ENCODE results near the gene GPC3.

DNA sequence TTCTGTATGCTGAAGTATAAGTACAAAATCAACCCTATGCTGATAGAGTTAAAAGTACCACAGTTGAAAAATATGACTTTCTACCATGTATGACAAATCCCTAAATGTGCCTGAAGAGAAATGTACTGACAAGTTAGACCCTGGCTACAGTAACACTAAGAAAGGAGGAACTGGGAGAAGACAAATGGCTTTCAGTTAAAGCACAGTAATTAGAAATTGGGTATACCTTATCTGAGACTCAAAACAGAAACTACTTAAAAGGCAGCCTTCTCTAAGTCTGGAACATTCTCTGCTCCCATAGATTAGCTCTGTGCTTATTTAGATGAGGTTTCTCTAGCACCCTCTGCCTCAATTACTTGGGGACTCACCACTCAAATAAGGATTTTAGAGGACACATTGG, 189.1 kb downstream of the GPC3 start:
- TF ChIP-seq, protein P1, sequence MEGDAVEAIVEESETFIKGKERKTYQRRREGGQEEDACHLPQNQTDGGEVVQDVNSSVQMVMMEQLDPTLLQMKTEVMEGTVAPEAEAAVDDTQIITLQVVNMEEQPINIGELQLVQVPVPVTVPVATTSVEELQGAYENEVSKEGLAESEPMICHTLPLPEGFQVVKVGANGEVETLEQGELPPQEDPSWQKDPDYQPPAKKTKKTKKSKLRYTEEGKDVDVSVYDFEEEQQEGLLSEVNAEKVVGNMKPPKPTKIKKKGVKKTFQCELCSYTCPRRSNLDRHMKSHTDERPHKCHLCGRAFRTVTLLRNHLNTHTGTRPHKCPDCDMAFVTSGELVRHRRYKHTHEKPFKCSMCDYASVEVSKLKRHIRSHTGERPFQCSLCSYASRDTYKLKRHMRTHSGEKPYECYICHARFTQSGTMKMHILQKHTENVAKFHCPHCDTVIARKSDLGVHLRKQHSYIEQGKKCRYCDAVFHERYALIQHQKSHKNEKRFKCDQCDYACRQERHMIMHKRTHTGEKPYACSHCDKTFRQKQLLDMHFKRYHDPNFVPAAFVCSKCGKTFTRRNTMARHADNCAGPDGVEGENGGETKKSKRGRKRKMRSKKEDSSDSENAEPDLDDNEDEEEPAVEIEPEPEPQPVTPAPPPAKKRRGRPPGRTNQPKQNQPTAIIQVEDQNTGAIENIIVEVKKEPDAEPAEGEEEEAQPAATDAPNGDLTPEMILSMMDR (IDR thresholded peaks at IDR 0.05 in 4 of 5, conservative IDR thresholded peaks at IDR 0.05 in 1 of 5) = no peak
- no peak for TF ChIP-seq POLR2A (IDR thresholded peaks at IDR 0.05)
